HG03460 (cell line): Measurements from ENCODE around the gene ATP5F1D.

ENCODE experiments used
- ATAC-seq: cut with Tn5 transposase; IDR thresholded peaks from one replicate; pipeline ENCODE4 v1.9.1; 2021; ENCODE audit not compliant: unreplicated experiment

ATP5F1D gene

GRCh38 chr19:1257475-1258162, 16.1 kb downstream of the ATP5F1D start:
- ATAC-seq = no peak

- ATAC-seq = no peak
Measured at GRCh38 chr19:1258163-1258492, 16.6 kb downstream of the ATP5F1D start.

GRCh38 chr19:1258707-1259205, 17.2 kb downstream of the ATP5F1D start:
- ATAC-seq = no peak

GRCh38 chr19:1259206-1259875, 17.8 kb downstream of the ATP5F1D start:
- no peak for ATAC-seq

GRCh38 chr19:1259876-1260748, 18.6 kb downstream of the ATP5F1D start:
- no peak for ATAC-seq

GRCh38 chr19:1260749-1261537, 19.4 kb downstream of the ATP5F1D start:
- ATAC-seq = peak; percentile 45

- ATAC-seq = no peak
Measured at GRCh38 chr19:1261538-1261797, 19.9 kb downstream of the ATP5F1D start.

GRCh38 chr19:1261798-1262622, 20.5 kb downstream of the ATP5F1D start:
- ATAC-seq = no peak

- ATAC-seq = no peak
Measured at GRCh38 chr19:1262623-1263123, 21.1 kb downstream of the ATP5F1D start.

GRCh38 chr19:1263188-1263587, 21.6 kb downstream of the ATP5F1D start:
- ATAC-seq = no peak

- no peak for ATAC-seq
Measured at GRCh38 chr19:1264801-1265614, 23.5 kb downstream of the ATP5F1D start.

GRCh38 chr19:1265615-1266128, 24.1 kb downstream of the ATP5F1D start:
- no peak for ATAC-seq

- ATAC-seq = peak; percentile 22
Measured at GRCh38 chr19:1266129-1266915, 24.8 kb downstream of the ATP5F1D start.

- ATAC-seq = peak; percentile 7
Measured at GRCh38 chr19:1266916-1267476, 25.4 kb downstream of the ATP5F1D start.

- no peak for ATAC-seq
Measured at GRCh38 chr19:1267477-1268225, 26.1 kb downstream of the ATP5F1D start.

GRCh38 chr19:1268226-1269064, 26.9 kb downstream of the ATP5F1D start:
- no peak for ATAC-seq
